Testis (tissue), 3 donors: ENCODE measurements around the gene DGCR8. TPM values are rescaled to one million over a fixed set of nuclear protein-coding genes. Genes with fewer than 3 reads are reported as not detected.

Experiments
- DNase-seq: peaks from one replicate; pipeline ENCODE4 v3.0.0-alpha.2; 2019
- H3K27ac ChIP-seq, 2 donors: fragments of 200-600 bp; sonication (generic); one replicate each; pipeline ENCODE4 v1.5.1; 2019
- H3K27me3 ChIP-seq: fragments of 200-600 bp; sonication (generic); one replicate; pipeline ENCODE4 v1.5.1; 2019
- H3K36me3 ChIP-seq: fragments of 200-600 bp; sonication (generic); one replicate; pipeline ENCODE4 v1.5.1; 2017; ENCODE audit warnings: low read depth; ENCODE audit errors: missing control alignments
- H3K4me1 ChIP-seq: fragments of 200-600 bp; sonication (generic); one replicate; pipeline ENCODE4 v1.5.1; 2019
- H3K4me3 ChIP-seq, 2 donors: fragments of 200-600 bp; sonication (generic); one replicate each; pipeline ENCODE4 v1.5.1; 2017 to 2019
- H3K9me3 ChIP-seq: fragments of 200-600 bp; sonication (generic); one replicate; pipeline ENCODE4 v1.5.1; 2017
- POLR2A ChIP-seq: fragments of 450-650 bp; IDR thresholded peaks from one replicate; pipeline ENCODE4 v1.6.1; 2017; ENCODE audit warnings: antibody characterized with exemption, mild to moderate bottlenecking, moderate library complexity
- WGBS, 2 donors: methylation state at CpG; one replicate each; pipeline ENCODE4 v1.1.5; 2018; 5-methylcytosine and 5-hydroxymethylcytosine counted together
- intact Hi-C: fragments of 100-400 bp; cut with DNase I; formaldehyde crosslinking; loops from one replicate; pipeline ENCODE4 v1.15.1; 2023; ENCODE audit warnings: low total_unique reads
- polyA plus RNA-seq: library from polyadenylated mRNA; stranded (reverse); fragments of 350-450 nt; fragmentation: Illumina TruSeq; extraction: RNeasy Lipid Tissue Mini Kit (QIAGEN cat#74804); gene quantifications from one replicate; pipeline ENCODE4 v1.2.3, GENCODE V29; 2014; ENCODE audit warnings: low read depth, low replicate concordance; ENCODE audit not compliant: insufficient read depth
- total RNA-seq, 2 donors: library from RNA; depleted of rRNA; stranded (reverse); fragments of >200 nt; gene quantifications; one replicate each; pipeline ENCODE4 v1.2.3, GENCODE V29; 2016
- TF ChIP-seq, protein P1 (sequence below), 3 experiments: fragments of 450-650 bp in 2 of 3; fragments of 200-600 bp in 1 of 3; sonication (generic) in 1 of 3; IDR thresholded peaks; one replicate each; pipeline ENCODE4 v1.5.1; 2016 to 2019; ENCODE audit warnings: antibody characterized with exemption in 3 of 3, mild to moderate bottlenecking in 2 of 3, moderate library complexity in 1 of 3

The DGCR8 gene
- total and polyA plus RNA-seq, 3 donors from 2014 or later, result 44.4 to 83.7 (median 64.8) TPM

DNA sequence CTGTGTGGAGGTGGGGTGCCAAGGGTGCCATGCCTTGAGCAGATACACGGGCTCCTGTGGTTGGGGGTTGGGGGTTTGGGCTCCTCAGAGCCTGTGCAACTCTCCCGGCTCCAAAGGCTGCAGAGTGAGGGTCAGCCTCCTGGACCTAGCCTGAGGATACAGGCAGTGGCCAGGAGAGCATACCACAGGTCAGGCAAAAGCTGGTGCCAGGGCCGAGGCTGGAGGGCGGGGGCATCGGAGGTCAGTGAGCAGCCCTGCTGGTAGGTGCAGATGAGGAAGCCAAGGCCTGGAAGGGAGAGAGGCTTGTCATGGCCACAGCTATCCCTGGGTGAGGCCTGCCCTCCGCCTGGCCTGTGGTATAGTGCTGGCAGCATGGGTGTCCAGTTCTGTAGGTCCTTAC is 25.6 kb upstream of the DGCR8 start:
- TF ChIP-seq, protein P1, sequence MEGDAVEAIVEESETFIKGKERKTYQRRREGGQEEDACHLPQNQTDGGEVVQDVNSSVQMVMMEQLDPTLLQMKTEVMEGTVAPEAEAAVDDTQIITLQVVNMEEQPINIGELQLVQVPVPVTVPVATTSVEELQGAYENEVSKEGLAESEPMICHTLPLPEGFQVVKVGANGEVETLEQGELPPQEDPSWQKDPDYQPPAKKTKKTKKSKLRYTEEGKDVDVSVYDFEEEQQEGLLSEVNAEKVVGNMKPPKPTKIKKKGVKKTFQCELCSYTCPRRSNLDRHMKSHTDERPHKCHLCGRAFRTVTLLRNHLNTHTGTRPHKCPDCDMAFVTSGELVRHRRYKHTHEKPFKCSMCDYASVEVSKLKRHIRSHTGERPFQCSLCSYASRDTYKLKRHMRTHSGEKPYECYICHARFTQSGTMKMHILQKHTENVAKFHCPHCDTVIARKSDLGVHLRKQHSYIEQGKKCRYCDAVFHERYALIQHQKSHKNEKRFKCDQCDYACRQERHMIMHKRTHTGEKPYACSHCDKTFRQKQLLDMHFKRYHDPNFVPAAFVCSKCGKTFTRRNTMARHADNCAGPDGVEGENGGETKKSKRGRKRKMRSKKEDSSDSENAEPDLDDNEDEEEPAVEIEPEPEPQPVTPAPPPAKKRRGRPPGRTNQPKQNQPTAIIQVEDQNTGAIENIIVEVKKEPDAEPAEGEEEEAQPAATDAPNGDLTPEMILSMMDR (IDR thresholded peaks at IDR 0.05), result no peak
- no peak for TF ChIP-seq POLR2A
- no peak for DNase-seq
- no peaks in the 10 kb centered on the region for H3K9me3 ChIP-seq
- H3K4me3 ChIP-seq, result no peak overlapping the region
- H3K27me3 ChIP-seq, result no peaks in the 10 kb centered on the region
- intact Hi-C loops, result no loop called here
- no peaks in the 10 kb centered on the region for H3K36me3 ChIP-seq
- 90 to 95% methylated on average over 5 to 6 of the region's 6 CpGs for WGBS, 2 donors
- H3K4me1 ChIP-seq, result no peaks in the 10 kb centered on the region
- no peak overlapping the region for H3K27ac ChIP-seq

- intact Hi-C loops, result no loop called here
- DNase-seq, result no peak
- no peak for TF ChIP-seq POLR2A
- TF ChIP-seq, protein P1 (IDR thresholded peaks at IDR 0.05), result no peak
- no peaks in the 10 kb centered on the region for H3K27me3 ChIP-seq
- H3K4me3 ChIP-seq, result no peak overlapping the region
- WGBS, 2 donors, result 94 to 100% methylated on average over 2 of the region's 2 CpGs
- H3K36me3 ChIP-seq, result no peaks in the 10 kb centered on the region
- no peaks in the 10 kb centered on the region for H3K9me3 ChIP-seq
- no peaks in the 10 kb centered on the region for H3K4me1 ChIP-seq
- H3K27ac ChIP-seq, result no peak overlapping the region
Observed at GRCh38 chr22:20055144-20055543, 24.9 kb upstream of the DGCR8 start.

DNA sequence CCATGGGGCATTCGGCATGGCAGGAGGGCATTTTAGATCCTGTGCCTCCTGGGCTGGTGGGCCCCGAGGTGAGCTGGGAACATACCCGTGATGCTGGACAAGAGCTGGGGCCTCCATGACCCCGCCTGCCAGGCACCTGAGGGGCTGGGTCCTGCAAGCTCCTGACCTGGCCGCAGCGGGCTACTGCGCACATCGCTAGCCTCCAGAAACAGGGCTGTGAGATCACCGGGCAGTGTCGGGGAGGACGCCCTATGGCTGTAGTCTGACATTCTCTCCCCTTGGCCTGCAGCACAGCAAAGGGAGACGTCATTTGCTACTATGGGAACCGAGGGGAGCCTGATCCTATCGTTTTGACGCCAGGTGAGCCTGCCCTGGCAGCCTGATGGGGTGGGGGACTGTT is 24.4 kb upstream of the DGCR8 start:
- Histone ChIP-seq H3K4me1 (no peaks in the 10 kb centered on the region), H3K27me3 (no peaks in the 10 kb centered on the region), H3K9me3 (no peaks in the 10 kb centered on the region), H3K4me3 (no peak overlapping the region), H3K36me3 (no peaks in the 10 kb centered on the region), H3K27ac (no peak overlapping the region)
- 89 to 93% methylated on average over 5 to 15 of the region's 15 CpGs for WGBS, 2 donors
- no peak for TF ChIP-seq POLR2A
- TF ChIP-seq, protein P1 (IDR thresholded peaks at IDR 0.05), result no peak
- no peak for DNase-seq
- intact Hi-C loops, result no loop called here

- intact Hi-C loops, result no loop called here
- no peak for DNase-seq
- WGBS, 2 donors, result 90 to 92% methylated on average over 10 of the region's 10 CpGs
- Histone ChIP-seq H3K9me3 (no peaks in the 10 kb centered on the region), H3K4me1 (no peaks in the 10 kb centered on the region), H3K4me3 (no peak overlapping the region), H3K27me3 (no peaks in the 10 kb centered on the region), H3K36me3 (no peaks in the 10 kb centered on the region), H3K27ac (no peak overlapping the region)
- TF ChIP-seq, protein P1 (IDR thresholded peaks at IDR 0.05), result no peak
- no peak for TF ChIP-seq POLR2A
Observed at GRCh38 chr22:20056161-20056560, 23.9 kb upstream of the DGCR8 start.

GRCh38 chr22:20056696-20057386 is 23.2 kb upstream of the DGCR8 start:
- no peak for TF ChIP-seq POLR2A
- TF ChIP-seq, protein P1 (IDR thresholded peaks at IDR 0.05), result no peak
- Histone ChIP-seq H3K27ac (no peak overlapping the region), H3K4me1 (no peaks in the 10 kb centered on the region), H3K27me3 (no peaks in the 10 kb centered on the region), H3K9me3 (no peaks in the 10 kb centered on the region), H3K4me3 (no peak overlapping the region), H3K36me3 (no peaks in the 10 kb centered on the region)
- intact Hi-C loops, result no loop called here
- DNase-seq, result no peak
- 69 to 86% methylated on average over 4 to 16 of the region's 16 CpGs for WGBS, 2 donors
